ENCODE data around the gene SIGLEC9. TPM values are rescaled to one million over a fixed set of nuclear protein-coding genes. Genes with fewer than 3 reads are reported as not detected.

Gene SIGLEC9
- total RNA-seq, 4 donors from 2014 or later: 5.5 to 34.7 (median 11.3) TPM

DNA sequence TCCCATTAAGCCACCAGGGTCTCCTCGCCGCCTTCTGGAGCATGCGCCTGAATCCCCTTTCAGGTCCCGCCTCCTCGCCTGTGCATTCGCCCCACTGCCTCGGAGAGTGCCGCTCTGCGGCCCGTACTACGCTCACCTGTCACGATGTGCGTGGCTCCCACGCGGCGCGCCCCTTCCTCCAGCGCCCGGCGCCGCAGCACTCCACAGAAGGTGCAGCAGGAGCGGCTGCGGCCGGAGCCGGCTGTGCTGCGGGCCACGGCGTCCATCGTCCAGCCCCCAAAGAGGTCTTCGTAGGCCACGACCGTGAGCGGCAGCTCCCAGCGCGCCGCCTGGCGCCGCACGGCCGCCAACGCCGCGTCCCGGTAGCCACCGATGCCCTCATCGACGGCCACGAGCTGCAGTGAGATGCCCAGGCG is 20.8 kb upstream of the SIGLEC9 start:
- TF ChIP-seq, protein P1, sequence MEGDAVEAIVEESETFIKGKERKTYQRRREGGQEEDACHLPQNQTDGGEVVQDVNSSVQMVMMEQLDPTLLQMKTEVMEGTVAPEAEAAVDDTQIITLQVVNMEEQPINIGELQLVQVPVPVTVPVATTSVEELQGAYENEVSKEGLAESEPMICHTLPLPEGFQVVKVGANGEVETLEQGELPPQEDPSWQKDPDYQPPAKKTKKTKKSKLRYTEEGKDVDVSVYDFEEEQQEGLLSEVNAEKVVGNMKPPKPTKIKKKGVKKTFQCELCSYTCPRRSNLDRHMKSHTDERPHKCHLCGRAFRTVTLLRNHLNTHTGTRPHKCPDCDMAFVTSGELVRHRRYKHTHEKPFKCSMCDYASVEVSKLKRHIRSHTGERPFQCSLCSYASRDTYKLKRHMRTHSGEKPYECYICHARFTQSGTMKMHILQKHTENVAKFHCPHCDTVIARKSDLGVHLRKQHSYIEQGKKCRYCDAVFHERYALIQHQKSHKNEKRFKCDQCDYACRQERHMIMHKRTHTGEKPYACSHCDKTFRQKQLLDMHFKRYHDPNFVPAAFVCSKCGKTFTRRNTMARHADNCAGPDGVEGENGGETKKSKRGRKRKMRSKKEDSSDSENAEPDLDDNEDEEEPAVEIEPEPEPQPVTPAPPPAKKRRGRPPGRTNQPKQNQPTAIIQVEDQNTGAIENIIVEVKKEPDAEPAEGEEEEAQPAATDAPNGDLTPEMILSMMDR (IDR thresholded peaks at IDR 0.05; ENCODE audit: low read depth): no peak

DNA sequence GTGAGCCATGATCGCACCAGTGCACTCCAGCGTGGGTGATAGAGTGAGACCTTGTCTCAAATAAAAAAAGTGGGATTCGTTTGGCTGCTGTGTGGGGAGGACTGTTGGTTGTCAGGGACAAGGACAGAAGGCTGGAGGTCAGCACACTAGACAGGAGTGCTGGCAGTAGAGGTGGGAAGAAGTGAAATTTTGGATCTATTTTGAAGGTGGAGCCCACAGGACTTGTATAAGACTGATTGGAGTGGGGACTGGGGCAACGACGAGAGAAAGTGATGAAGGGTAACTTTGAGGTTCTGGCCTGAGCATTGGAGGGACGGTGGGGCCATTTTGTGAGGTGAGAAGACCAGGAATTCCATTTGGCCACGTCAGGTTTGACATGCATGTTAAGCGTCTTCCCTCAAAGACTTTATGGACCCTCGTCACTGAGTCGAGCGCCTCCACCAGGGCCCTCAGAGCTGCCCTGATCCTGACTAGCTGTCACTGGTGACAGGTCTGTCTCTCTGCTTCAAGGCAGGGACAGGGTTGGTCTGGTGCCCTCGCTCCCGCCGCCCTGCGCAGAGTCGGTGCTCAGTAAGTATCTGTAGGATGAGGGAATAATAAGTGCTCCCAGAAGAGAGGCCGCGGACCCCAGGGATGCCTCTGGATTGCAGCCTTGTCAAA is 17.2 kb upstream of the SIGLEC9 start:
- TF ChIP-seq, protein P1 (IDR thresholded peaks at IDR 0.05; ENCODE audit: low read depth): no peak

DNA sequence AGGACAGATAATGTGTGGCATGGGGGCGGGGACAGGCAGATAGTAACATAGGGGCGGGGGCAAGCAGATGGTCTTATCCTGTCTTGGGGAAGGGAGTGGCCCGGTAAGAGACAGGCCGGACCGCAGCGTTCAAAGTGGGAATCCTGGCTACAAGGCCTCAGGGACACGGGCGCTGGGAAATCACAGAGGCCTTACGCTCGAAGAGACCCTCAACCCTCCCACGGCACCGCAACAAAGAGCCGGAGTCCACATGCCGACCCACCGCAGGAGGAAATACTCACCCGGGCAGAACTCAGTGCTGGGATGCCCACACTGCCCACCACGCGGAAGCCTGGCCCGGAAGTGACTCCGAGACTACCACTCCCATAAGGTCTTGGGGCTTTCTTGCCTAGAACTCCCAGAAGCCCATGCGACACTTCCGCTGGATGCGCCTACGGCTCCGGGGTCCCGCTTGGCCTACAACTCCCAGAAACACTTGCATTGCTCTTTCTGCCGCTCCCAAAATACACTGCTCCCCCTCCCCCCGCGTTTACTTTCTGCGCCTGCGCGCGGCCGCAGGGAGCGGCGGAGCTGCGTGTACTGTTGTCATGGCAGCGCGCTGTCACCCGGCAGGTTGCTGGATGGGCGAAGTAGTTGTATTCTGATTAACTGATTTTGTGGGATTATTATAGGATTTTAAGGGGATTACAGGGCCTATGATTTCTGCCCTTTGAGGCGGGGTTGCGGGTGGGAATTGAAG is 16.5 kb upstream of the SIGLEC9 start, which contains the start of gene CTU1:
CTU1 (minus strand) TSS at position 344 of the 739 bp plus-strand sequence. CDS start 3,840 bp downstream, outside the sequence.
- TF ChIP-seq, protein P1 (IDR thresholded peaks at IDR 0.05; ENCODE audit: low read depth): no peak

DNA sequence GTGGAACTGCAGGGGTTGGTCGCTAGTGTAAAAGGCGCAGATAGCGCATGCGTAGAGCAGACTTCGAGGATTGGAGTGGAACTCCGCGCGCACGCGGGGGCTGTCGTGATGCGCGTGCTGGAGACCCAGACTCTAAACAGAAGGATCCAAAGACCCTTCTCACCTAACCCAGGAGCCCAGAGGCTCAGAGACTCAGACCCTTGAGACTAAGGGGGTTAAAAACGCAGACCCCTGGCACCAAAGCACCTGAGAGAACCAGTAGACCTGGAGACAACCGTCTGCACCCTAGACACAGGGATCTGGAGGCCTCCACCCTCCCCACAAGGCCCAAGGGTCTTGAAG is 15.9 kb upstream of the SIGLEC9 start:
- TF ChIP-seq, protein P1 (IDR thresholded peaks at IDR 0.05; ENCODE audit: low read depth): no peak

DNA sequence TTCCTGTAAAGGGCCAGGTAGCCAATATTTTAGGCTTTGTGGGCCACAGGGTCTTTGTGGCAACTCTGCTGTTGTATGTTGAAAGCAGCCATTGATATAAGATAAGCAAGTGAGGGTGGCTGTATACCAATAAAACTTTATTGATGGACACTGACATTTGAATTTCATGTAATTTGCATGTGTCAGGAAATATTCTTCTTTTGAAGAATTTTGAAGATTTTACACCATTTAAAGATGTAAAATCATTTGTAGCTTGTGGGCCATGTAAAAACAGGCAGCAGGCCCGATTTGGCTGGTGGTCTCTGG is 14.1 kb upstream of the SIGLEC9 start:
- TF ChIP-seq, protein P1 (IDR thresholded peaks at IDR 0.05; ENCODE audit: low read depth): no peak

DNA sequence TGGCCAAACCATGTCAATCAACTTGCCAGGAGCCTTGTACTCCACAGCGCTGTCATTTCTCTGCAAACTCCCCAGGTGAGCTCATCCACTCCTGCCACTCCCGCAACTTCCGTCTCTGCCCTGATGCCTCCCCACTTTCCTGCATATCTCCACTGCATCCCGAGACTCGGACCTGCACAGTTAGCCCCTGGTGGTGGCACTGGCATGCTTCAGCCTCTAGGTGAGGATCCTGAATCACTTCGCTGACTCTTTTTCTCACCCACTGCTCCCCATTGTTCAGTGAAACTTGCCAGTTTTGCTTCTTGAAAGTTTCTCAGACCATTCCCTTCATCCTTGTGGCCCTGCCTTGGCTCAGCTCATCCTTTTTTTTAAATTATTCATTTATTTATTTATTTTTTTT is 13.1 kb upstream of the SIGLEC9 start:
- TF ChIP-seq, protein P1 (IDR thresholded peaks at IDR 0.05; ENCODE audit: low read depth): no peak

DNA sequence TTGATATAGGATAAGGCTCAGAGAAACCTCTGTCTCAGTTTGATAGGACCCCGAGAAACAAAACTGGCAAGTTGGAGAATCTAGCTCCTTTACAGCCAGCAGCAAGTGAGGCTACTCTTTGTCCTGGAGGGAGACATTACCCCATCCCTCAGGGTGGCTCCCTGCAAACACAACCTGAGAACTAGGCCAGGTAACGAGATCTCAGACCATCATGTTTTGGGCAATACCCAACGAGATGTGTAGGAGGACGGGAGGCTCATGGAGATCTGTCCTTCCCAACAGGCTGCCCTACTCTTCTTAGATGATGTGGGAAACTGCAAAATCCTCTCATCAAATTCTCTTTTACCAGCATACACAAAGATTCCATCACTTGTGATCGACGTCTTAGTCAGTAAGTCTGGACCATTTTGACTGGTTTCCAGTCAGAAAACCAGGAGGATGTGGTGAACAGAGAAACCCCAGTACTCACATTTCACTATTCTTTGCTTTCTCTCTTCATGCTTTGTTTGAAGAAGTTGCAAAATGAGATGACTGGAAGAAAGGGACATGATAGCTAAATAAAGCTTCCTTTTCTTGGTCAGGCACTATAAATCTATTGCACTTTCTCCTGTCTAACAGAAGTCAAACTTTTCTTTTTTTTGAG is 10.5 kb upstream of the SIGLEC9 start:
- TF ChIP-seq, protein P1 (IDR thresholded peaks at IDR 0.05; ENCODE audit: low read depth): no peak
